SIG-M5 (cell line): ENCODE data around the gene CFAP91.

Source experiments
- DNase-seq: peaks from one replicate; lab custom pipeline; 2025; lab: John Stamatoyannopoulos, UW

Gene CFAP91

GRCh38 chr3:119702530-119703527 lies at the start of gene CFAP91:
TSS of gene CFAP91 (plus strand) at chr3:119703022. CDS start at chr3:119703099, 77 bp downstream.
- no peak for DNase-seq

DNA sequence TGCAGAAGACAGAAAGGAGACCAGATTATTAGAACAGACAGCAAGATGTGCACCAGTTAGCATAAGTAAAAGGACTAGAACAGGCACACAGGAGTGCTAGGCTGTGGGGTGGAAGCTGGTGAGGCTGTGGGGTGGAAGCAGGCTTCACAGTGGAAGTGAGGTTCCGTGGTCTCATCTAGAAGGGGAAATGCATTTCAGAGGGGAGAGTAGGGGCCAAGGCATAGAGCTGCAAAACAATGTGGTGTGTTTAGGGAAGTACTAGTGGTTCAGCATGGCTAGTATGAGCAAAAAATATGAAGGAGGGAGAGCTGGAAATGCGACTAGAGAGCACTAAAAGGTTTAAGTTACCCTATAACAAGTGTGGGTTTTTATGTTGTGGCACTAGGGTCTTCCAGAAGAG lies 48.9 kb upstream of the CFAP91 start:
- no peak for DNase-seq

DNA sequence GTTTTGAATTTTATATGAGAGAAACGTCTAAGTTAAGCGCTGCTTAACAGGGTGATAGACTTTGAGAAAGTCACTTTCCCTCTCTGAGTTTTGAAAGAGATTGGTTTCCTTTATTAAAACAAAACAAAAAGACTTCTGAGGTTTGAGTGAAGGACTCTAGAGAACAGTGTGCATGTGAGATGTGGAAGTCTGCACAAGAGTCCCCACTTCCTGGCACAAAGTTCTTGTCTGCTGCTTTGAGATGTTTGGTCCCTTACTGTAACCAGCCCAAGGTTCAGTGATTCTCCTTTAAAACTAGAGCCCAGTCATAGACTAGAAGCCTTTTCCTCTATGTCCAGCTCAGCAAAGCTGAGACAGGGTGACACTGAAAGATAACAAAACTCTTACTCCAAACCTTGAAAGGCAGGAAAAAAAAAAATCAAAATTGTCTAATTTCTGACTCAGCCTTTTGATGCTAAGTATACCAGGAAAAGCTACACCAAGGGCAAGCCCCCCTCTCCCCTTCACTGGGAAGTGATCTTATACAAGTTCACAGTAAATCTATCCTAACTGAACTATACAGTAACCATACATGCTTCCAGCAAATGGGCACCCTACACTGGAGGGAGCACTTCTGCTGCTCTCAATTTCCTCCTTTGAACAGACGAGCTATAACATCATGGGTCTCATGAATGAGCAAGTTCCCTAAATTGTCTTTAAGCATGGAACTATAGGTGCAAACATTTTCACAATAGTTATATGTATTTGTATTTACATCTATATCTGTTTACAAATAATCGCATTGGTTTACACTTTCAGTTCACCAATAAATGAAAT lies 44.7 kb upstream of the CFAP91 start:
- no peak for DNase-seq

GRCh38 chr3:119658994-119659393 lies 43.8 kb upstream of the CFAP91 start:
- no peak for DNase-seq

- DNase-seq, result no peak
Measured at GRCh38 chr3:119659606-119660291, 43.1 kb upstream of the CFAP91 start.

DNA sequence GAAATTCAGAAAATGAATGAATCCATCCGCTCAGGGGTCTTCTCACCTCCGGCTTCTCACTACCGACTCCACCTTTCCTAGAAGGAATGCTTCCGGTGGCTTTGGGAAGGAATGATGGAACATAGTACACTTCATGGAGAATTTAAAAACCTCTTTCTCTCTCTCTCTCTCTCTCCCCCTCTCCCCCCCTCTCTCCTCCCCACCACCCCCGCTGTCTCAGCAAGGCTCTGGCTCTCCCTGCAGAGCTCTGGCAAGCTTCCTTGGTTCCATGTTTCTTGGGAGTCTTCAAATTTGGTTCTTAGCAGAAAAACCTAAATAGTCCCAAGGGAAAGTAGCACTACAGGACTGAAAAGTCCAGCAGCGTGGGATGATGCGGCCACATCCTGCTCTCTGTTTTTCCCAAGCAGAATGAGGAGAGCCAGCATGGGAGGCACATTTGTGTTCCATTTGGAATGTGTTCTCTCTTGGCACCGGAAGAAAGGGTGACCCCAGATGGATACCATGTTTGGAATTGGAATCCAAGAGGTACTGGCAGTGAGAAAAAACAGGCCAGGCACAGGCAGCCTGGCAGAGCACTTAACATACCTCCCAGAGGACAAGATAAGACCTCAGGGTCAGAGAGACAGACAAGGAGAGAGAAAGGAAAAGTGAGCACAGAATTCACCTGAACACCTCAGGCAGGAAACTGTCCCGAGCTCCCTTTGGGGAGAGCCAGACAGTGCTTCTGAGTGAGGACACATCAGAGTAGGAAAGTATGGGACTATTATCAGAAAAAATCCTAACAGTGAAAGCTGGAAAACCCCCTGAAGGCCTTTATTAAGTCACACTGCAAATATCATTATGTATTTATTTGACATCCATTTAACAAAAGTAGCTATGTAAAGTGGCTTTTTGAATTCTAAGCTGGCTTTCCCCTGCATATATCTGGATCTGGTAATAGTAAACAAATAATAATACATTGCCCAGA lies 42.1 kb upstream of the CFAP91 start, which contains the start of gene POPDC2:
TSS of gene POPDC2 (minus strand) at position 116 of the 967 bp plus-strand sequence. CDS start 166 bp downstream, outside the sequence.
- no peak for DNase-seq

GRCh38 chr3:119662604-119663373 lies 40.0 kb upstream of the CFAP91 start:
- DNase-seq, result no peak

DNA sequence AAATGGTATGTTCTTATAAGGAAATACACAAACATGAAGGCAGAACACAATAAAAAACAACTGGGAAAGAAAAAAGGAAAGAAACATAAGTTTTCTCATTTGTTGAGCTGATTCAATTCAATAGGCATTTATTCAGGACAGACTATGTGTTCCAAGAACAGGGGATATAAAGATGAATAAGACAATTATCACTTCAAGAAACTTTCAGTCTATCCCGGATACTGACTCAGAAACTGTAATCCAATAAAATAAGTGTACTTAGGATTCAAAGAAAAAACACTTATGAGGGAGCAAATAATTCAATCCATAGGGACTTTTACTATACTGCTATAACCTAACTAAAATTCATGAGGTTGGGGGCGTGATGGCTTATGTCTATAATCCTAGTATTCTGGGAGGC lies 38.9 kb upstream of the CFAP91 start:
- DNase-seq, result no peak

DNA sequence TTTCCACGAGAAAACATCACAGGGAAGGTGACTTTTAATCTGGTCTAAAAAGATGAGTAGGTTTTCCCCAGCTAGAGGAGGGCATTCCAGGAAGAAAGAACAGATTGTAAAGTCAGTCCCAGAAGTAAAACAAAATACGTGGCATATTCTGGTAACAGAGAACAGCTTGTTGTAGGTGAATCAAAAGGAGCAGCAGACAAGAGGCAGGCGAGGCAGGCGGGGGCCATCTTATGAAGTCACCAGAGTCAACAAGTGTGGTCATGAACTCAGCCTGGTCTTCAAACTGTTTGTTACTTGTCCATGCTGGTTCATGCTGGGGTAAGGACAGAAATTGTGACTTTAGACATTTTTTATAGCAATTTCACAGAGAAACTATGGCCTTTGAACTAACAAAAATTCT lies 38.5 kb upstream of the CFAP91 start:
- no peak for DNase-seq

- no peak for DNase-seq
Measured at GRCh38 chr3:119664850-119665379, 37.9 kb upstream of the CFAP91 start.

- no peak for DNase-seq
Measured at GRCh38 chr3:119665954-119666559, 36.8 kb upstream of the CFAP91 start.

DNA sequence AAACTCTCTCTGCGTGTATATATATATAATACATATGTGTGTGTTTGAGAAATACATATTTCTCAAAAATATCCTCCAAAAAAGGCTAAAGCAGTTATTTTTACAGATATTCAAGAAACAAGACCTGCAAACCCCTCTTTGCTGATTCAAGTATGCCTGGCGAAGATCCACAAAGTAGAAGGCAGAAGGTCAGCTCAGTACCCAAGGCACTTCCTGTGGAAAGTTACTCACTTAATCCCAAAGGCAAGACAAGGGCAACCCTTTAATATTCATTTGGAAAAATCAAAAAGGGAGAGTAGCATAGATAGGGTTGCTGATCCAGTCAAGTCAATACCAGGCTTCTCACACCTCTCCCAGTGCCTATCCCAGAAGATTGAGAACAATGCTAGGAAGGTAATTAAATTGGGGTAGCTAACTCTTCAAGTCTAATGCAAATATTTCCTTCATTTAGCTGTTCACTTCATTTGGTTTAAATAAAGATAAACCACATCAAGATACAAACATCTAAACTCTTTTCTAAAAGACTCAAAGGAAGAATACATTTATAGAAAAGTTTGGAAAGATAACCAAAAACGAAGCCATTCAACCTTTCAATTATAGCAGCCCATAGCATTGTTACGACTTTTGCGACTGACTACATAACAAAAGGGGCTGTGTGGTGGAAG lies 32.8 kb upstream of the CFAP91 start:
- DNase-seq, result no peak

DNA sequence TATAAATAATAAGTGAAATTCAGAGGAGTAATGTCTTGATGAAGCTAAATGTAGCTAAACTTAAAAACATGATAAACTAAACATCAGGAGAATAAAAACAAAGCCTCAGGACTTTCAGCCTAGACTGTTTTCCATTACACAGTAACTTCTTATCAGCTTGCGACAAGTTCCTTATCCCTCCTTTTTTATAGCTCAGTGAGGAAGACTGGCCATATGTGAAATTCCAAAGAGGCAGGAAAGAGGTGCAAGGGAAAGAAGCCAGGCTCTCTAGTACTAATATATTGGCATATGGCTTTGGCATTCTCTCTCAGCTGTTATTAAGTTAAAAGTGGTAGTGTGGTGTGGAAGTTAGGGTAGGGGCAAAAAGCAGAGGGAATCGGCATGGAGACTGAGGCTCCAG lies 30.0 kb upstream of the CFAP91 start:
- no peak for DNase-seq

DNA sequence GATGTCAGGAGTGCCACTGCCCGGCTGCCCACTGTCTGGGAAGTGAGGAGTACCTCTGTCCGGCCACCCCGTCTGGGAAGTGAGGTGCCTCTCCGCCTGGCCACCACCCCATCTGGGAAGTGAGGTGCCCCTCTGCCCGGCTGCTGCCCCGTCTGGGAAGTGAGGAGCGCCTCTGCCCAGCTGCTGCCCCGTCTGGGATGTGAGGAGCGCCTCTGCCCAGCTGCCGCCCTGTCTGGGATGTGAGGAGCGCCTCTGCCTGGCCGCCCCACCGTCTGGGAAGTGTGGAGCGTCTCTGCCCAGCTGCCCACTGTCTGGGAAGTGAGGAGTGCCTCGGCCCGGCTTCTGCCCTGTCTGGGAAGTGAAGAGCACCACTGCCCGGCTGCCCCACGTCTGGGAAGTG lies 28.9 kb upstream of the CFAP91 start:
- DNase-seq, result no peak

- no peak for DNase-seq
Measured at GRCh38 chr3:119675188-119675874, 27.5 kb upstream of the CFAP91 start.

DNA sequence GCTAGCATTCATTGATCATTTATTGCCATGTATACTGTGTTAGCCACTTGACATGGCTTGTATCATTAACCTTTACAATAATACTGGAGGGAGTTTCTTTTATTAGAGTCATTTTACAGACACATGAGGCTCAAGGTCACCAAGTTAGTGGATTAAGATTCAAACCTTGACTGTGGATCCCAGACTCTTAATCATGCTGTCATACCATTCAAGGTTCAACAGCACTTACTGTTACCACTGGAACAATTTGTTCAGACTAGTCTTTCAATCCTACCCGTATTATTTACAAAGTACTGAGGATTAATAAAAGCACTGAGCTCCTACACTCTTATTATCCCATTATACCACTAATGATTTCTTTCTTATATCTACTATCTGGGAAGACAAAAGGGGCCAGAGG lies 26.8 kb upstream of the CFAP91 start:
- DNase-seq, result no peak

- DNase-seq, result peak; percentile 90
Measured at GRCh38 chr3:119676771-119677640, 25.8 kb upstream of the CFAP91 start, which contains the start of gene COX17. TSS of gene COX17 (minus strand) at chr3:119677406. CDS start at chr3:119677310, 96 bp downstream.
